Colonic mucosa (tissue), 4 donors: Measurements from ENCODE around the gene ACTR2. TPM values are rescaled to one million over a fixed set of nuclear protein-coding genes. Genes with fewer than 3 reads are reported as not detected.

Source experiments
- DNase-seq: peaks from one replicate; pipeline ENCODE4 v3.0.0-alpha.2; 2020
- H3K27ac ChIP-seq: fragments of 200-600 bp; one replicate; pipeline ENCODE4 v1.8.0; 2021
- H3K27me3 ChIP-seq: fragments of 200-600 bp; one replicate; pipeline ENCODE4 v1.8.0; 2021
- H3K36me3 ChIP-seq: fragments of 200-600 bp; one replicate; pipeline ENCODE4 v1.8.0; 2021
- H3K4me1 ChIP-seq: fragments of 200-600 bp; one replicate; pipeline ENCODE4 v1.8.0; 2021; ENCODE audit warnings: mild to moderate bottlenecking
- H3K4me3 ChIP-seq: fragments of 200-600 bp; one replicate; pipeline ENCODE4 v1.8.0; 2021
- H3K9ac ChIP-seq, 2 donors: one replicate each; pipeline ENCODE4 v1.7.0; 2013; ENCODE audit warnings: control low read depth in 2 of 2, low read depth in 2 of 2, low read length in 2 of 2
- H3K9me3 ChIP-seq: fragments of 200-600 bp; one replicate; pipeline ENCODE4 v1.8.0; 2021
- CTCF ChIP-seq: fragments of 200-600 bp; IDR thresholded peaks from one replicate; pipeline ENCODE4 v1.8.0; 2022; ENCODE audit warnings: antibody characterized with exemption, mild to moderate bottlenecking
- intact Hi-C: fragments of 100-400 bp; cut with DNase I; formaldehyde crosslinking; loops from one replicate; pipeline ENCODE4 v1.14.1; 2022
- total RNA-seq, 2 donors: library from RNA; stranded (reverse); fragmentation: NEBNext Ultra II Directional in 1 of 2; extraction: Animal tissue kit (Norgen Biotek cat#: 25700) in 1 of 2; gene quantifications; one replicate each; pipeline ENCODE4 v1.2.1, GENCODE V29; 2021
- donor health status: healthy.
- donor health status: DM: no; HTN: no; CAD: no.
- donor health status: DM: no; HTN: no; CAD: no.

ACTR2 gene
- total RNA-seq, 2 donors from 2014 or later = 314 to 406 TPM

DNA sequence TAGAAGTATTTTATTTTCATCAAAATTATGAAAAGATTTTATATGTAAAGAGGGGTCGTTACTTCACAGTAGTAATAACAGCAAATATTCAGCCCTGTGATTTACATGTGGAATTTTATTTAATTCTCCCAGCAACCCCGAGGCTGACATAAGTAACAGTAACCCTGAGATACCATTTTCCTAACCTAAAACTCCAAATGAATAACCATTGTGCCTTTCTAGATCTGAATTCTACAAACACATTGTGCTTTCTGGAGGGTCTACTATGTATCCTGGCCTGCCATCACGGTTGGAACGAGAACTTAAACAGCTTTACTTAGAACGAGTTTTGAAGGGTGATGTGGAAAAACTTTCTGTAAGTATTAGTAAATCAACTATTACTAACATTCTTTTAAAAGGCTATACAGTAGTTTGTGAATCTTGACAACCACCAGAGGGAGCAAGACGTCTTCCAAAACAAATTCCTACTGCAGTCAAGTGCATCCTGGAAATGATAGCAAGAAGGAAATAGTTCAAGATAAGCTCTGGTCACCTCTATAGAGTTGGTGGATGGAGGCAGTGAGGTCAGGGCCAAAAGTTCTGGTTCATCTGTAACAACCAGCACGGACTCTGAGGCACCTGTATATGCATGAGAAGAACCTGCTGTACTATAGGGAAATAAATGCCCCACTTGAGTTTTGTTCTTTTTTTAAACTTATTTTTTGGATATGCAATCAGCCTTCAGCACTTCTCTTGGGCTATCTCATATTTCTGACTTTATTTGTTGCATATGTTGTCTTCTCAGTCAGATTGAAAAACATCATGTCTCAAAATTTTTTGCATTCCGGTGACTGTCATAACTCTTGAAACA is 37.4 kb downstream of the ACTR2 start:
- DNase-seq = peak; percentile 55
- intact Hi-C loops = loop anchor here (10.0 kb wide), 1 partner anchor 170 kb away; the partner anchor contains the start of gene SPRED2
- peak; percentile 49 for TF ChIP-seq CTCF
- Histone ChIP-seq H3K9ac (no peak overlapping the region), H3K27me3 (no peaks in the 10 kb centered on the region), H3K9me3 (no peaks in the 10 kb centered on the region), H3K4me1 (no peaks in the 10 kb centered on the region), H3K4me3 (no peak overlapping the region), H3K27ac (no peak overlapping the region), H3K36me3 (no peaks in the 10 kb centered on the region)

DNA sequence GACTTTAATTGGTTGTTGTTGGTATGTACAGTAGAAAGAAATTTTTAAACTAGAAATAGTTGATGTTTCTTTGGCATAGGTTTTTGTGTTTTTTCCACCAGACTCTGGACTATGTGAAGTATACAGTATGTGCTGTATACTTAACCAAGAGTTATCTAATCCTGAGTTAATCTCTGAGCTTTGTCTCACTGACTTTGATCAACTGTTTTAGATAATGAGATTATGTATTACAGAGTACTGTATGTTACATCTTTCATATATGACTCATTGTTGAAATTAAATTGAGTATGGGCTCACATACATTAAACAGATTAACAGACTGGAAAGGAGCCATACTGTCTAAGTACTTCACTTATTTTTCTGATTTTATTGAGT is 38.0 kb downstream of the ACTR2 start:
- Histone ChIP-seq H3K9me3 (no peaks in the 10 kb centered on the region), H3K27me3 (no peaks in the 10 kb centered on the region), H3K36me3 (no peaks in the 10 kb centered on the region), H3K9ac (no peak overlapping the region), H3K27ac (no peak overlapping the region), H3K4me3 (no peak overlapping the region), H3K4me1 (no peaks in the 10 kb centered on the region)
- DNase-seq = no peak
- no peak for TF ChIP-seq CTCF
- intact Hi-C loops = loop anchor here (2.0 to 10.0 kb wide), 2 partner anchors 169 to 289 kb away; partner anchors contain the start of gene SPRED2

DNA sequence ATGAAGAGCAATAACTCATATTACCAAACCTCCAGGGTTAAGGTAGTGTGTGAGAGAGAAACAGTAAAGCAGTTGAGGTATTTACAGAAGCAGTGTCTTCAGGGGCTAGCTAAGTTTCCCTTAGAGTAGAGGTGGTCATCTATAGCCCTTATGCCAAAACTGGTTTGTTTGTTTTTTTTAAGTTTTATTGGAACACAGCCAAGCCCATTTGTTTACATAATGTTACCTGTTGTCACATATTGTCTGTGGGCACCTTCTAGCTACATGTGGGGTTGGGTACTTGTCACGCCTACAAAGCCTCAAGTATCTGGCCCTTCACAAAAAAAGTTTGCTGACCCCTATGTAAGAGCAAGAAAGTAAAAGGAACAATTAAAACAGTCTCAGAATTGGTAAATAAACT is 39.4 kb downstream of the ACTR2 start:
- H3K9me3 ChIP-seq = no peaks in the 10 kb centered on the region
- TF ChIP-seq CTCF = no peak
- H3K36me3 ChIP-seq = no peaks in the 10 kb centered on the region
- H3K27ac ChIP-seq = no peak overlapping the region
- H3K9ac ChIP-seq = no peak overlapping the region
- H3K4me3 ChIP-seq = no peak overlapping the region
- intact Hi-C loops = loop anchor here (2.0 to 10.0 kb wide), 2 partner anchors 168 to 288 kb away; partner anchors contain the start of gene SPRED2
- H3K27me3 ChIP-seq = no peaks in the 10 kb centered on the region
- no peak for DNase-seq
- no peaks in the 10 kb centered on the region for H3K4me1 ChIP-seq

- H3K27me3 ChIP-seq = no peaks in the 10 kb centered on the region
- no peak overlapping the region for H3K4me3 ChIP-seq
- H3K27ac ChIP-seq = no peak overlapping the region
- H3K36me3 ChIP-seq = no peaks in the 10 kb centered on the region
- no peaks in the 10 kb centered on the region for H3K4me1 ChIP-seq
- DNase-seq = no peak
- no peak overlapping the region for H3K9ac ChIP-seq
- no peaks in the 10 kb centered on the region for H3K9me3 ChIP-seq
- no peak for TF ChIP-seq CTCF
- intact Hi-C loops = loop anchor here (10.0 kb wide), 1 partner anchor 166 kb away; the partner anchor contains the start of gene SPRED2
Observed at GRCh38 chr2:65268957-65269356, 41.3 kb downstream of the ACTR2 start.

- intact Hi-C loops = no loop called here
- H3K27me3 ChIP-seq = no peaks in the 10 kb centered on the region
- H3K36me3 ChIP-seq = no peaks in the 10 kb centered on the region
- no peak for DNase-seq
- H3K4me3 ChIP-seq = no peak overlapping the region
- H3K4me1 ChIP-seq = no peaks in the 10 kb centered on the region
- TF ChIP-seq CTCF = no peak
- H3K9me3 ChIP-seq = no peaks in the 10 kb centered on the region
- H3K9ac ChIP-seq = no peak overlapping the region
- H3K27ac ChIP-seq = no peak overlapping the region
Observed at GRCh38 chr2:65273344-65273743, 45.7 kb downstream of the ACTR2 start.
